Activated naive CD4-positive, alpha-beta T cell treated with anti-CD3 and anti-CD28 coated beads, Interleukin-2, amount 50 U/mL, for 24 hours (primary cell): ENCODE data around the gene ACTL8.

Source experiments
- H3K27ac Mint-ChIP-seq: one replicate; pipeline ENCODE4 v1.8.0; 2021; ENCODE audit warnings: mild to moderate bottlenecking, mixed read lengths
- H3K27me3 Mint-ChIP-seq: one replicate; pipeline ENCODE4 v1.8.0; 2021; ENCODE audit warnings: mixed read lengths
- H3K36me3 Mint-ChIP-seq: one replicate; pipeline ENCODE4 v1.8.0; 2021; ENCODE audit warnings: mixed read lengths
- H3K4me1 Mint-ChIP-seq: one replicate; pipeline ENCODE4 v1.8.0; 2021; ENCODE audit warnings: mixed read lengths
- H3K4me3 Mint-ChIP-seq: one replicate; pipeline ENCODE4 v1.8.0; 2021; ENCODE audit warnings: mild to moderate bottlenecking, mixed read lengths
- H3K9me3 Mint-ChIP-seq: one replicate; pipeline ENCODE4 v1.8.0; 2021; ENCODE audit warnings: mixed read lengths

Gene ACTL8

DNA sequence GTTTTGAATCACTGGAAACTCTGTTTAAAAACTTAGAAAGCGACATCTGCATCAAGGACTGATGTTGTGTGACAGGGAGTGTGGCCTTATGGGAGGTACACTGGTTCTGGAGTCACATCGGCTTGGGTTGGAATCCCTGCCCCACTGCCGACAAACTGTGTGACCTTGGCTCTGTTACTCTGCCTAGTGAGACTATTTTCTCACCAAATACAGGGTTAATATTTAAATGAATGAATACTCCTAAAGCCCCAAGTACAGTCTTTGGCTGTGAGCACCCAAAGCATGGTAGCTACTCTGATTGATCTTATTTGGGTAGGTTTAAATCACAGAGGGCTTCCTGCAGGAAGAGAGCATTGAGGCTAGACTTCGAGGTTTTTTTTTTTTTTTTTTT, 102.0 kb downstream of the ACTL8 start:
- Mint-ChIP-seq H3K4me3 (no peak overlapping the region), H3K4me1 (no peaks in the 10 kb centered on the region), H3K27me3 (peaks cover 3% of the 10 kb centered on the region), H3K27ac (no peak overlapping the region), H3K36me3 (no peaks in the 10 kb centered on the region), H3K9me3 (no peaks in the 10 kb centered on the region)

DNA sequence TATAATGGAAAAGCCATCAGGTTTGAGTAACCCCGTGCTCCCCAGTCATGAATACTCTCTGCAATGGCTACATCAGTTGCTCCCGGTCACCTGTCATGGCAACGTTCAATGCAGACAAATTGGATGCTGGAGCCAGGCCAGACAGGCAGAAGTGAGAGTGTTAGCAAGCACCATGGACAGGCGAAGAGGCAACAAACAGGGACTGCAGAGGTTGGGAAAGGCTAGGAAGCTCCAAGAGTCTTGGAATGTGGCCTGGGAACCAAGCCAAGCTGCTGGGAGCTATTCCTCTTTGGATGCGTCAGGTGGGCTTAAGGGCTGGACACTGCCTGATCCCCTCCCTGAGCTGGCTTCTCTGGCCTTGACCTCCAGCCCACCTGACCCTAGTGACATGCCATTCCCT, 102.9 kb downstream of the ACTL8 start:
- Mint-ChIP-seq H3K4me3 (no peak overlapping the region), H3K27me3 (peaks cover 3% of the 10 kb centered on the region), H3K4me1 (no peaks in the 10 kb centered on the region), H3K36me3 (no peaks in the 10 kb centered on the region), H3K9me3 (no peaks in the 10 kb centered on the region), H3K27ac (no peak overlapping the region)

DNA sequence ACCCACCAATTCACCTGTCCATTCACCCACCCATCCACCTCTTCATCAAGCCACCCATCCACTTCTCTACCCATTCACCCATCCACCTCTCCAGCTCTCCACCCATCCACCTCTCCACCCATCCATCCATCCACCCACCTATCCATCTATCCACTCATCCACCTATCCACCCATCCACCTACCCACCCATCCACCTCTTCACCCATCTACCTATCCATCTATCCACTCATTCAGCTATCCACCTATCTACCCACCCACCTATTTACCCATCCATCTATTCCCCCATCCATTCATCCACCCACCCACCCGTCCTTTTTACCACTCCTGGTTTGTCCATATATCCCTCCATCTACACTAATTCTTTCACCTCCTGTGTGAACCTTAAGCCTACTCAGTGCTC, 105.7 kb downstream of the ACTL8 start:
- Mint-ChIP-seq H3K27ac (no peak overlapping the region), H3K4me1 (no peaks in the 10 kb centered on the region), H3K36me3 (no peaks in the 10 kb centered on the region), H3K4me3 (no peak overlapping the region), H3K27me3 (peaks cover 3% of the 10 kb centered on the region), H3K9me3 (no peaks in the 10 kb centered on the region)

DNA sequence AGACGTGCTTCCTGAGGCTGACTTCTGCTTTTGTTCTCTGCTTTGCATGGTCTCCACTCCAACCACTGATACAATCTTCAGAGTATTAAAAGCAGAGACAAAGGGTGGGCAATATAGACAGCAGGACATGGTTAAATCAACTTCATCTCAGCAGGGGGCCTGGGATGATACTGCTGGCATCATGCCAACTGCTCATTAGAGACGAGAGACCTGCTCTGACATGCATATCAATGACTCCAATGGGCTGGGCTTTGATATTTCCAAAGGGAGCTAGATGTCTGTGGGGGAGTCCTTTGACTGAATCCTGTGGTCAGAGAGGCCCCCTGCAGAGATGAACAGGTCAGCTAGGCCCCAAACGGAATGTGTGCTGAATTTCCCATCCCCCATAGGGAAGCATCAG, 106.6 kb downstream of the ACTL8 start:
- Mint-ChIP-seq H3K36me3 (no peaks in the 10 kb centered on the region), H3K27ac (no peak overlapping the region), H3K4me1 (no peaks in the 10 kb centered on the region), H3K27me3 (peaks cover 2% of the 10 kb centered on the region), H3K9me3 (no peaks in the 10 kb centered on the region), H3K4me3 (no peak overlapping the region)

DNA sequence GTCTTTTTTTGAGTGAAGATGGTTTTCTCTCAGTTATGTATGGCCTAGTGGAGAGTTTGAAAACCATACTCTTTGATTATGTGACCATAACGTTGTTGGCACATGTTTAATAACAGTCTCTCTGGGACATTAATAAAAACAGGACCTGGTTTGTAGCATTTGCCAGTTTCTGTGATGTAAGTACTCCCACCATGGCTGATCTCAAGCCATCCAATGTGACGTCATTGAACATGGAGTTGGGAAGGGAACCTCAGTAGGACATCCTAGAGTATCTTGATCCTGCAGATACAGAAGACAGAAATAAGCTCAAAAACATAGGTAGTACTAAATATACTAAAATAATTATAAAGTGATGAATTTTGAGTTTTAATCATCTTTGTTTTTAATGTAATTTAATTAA, 107.0 kb downstream of the ACTL8 start:
- Mint-ChIP-seq H3K4me3 (no peak overlapping the region), H3K36me3 (no peaks in the 10 kb centered on the region), H3K4me1 (no peaks in the 10 kb centered on the region), H3K27ac (no peak overlapping the region), H3K27me3 (peaks cover 2% of the 10 kb centered on the region), H3K9me3 (peaks cover under 1% of the 10 kb centered on the region)

DNA sequence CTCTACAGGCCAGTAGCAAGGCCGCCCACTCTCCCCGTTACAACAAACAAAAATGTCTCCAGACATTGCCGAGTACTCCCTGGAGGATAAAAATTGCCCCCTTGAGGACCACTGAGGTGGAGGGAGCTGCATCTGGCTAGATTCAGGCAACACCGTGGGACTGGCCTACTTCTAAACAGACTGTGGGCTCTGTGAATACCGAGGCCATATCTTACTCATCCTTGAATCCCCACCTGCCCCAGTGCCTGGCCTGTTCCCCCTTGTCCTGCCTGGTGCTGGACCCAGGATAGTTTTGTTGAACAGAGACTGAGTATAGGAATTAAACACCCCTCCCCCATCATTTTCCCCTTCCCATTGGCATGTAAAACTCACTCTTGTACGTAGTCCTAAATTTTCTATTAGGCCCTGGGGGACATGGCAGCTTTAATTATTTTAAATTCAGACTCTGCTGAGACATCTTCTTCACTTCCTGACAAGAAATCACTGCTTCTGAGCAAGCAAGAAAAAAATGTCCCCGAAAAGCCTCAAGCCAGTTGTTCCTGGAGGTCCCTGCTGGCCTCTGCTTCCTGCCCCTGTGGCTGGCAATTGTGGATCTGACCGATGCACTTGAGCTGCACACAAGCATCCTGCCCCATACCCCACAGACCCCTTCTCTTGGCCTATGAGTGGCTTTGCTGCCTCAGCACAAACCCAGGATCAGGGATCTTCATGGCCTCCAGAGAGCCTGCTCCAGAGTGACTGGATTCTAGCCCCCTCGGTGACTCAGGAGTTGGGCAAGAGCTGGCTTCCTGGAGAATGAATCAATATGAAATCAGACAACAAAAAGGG, 111.0 kb downstream of the ACTL8 start:
- no peaks in the 10 kb centered on the region for H3K36me3 Mint-ChIP-seq
- H3K4me1 Mint-ChIP-seq: no peaks in the 10 kb centered on the region
- H3K27ac Mint-ChIP-seq: no peak overlapping the region
- no peak overlapping the region for H3K4me3 Mint-ChIP-seq
- H3K27me3 Mint-ChIP-seq: peaks cover under 1% of the 10 kb centered on the region
- H3K9me3 Mint-ChIP-seq: peaks cover 12% of the 10 kb centered on the region

DNA sequence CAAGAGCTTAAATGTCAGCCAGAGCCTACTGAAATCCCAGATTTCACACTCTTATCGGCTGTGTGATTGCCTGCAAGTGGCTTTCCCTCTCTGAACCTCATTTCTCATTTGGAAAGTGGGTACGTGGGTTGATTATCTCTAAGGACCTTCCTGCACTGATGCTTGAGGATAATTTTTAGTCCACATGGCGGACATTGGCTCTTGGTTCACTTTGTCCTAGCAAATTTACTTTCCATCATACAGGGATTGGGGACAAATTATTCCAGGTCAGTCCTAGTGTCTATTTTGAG, 111.6 kb downstream of the ACTL8 start:
- Mint-ChIP-seq H3K9me3 (peaks cover 12% of the 10 kb centered on the region), H3K4me3 (no peak overlapping the region), H3K36me3 (no peaks in the 10 kb centered on the region), H3K27me3 (peaks cover 1% of the 10 kb centered on the region), H3K4me1 (no peaks in the 10 kb centered on the region), H3K27ac (no peak overlapping the region)

DNA sequence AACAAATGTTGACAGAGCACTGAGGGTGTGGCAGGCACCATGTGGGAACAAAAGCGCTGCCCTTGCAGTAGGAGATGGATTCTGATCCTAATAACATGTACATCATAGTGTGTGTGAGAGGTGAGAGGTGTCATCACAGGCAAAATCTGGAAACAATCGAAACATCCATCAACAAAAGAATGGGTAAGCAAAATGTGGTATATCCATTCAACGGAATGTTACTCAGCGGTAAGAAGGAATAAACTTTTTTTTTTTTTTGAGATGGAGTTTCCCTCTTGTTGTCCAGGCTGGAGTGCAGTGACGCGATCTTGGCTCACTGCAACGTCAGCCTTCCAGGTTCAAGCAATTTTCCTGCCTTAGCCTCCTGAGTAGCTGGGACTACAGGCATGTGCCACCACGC, 112.3 kb downstream of the ACTL8 start:
- Mint-ChIP-seq H3K9me3 (peaks cover 12% of the 10 kb centered on the region), H3K27ac (no peak overlapping the region)

DNA sequence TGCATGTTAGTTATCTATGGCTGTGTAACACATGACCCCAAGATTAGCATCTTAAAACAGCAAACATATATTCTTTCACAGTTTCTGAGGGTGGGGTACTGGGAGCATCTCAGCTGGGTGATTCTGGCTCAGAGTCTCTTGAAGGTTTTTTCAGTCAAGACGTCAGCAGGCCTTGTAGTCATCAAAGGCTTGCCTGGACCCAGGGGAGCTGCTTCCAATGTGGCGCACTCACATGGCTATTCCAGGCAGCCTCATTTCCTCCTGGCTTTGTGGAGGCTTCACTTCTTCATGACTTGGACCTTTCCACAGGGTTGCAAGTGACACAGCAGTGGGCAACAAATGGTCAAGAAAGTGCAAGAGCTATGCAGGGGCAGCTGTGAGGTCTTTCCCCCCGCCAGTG, 114.7 kb downstream of the ACTL8 start:
- peaks cover 12% of the 10 kb centered on the region for H3K9me3 Mint-ChIP-seq

More for the DNA sequence above, 112.3 kb downstream of the ACTL8 start:
- Mint-ChIP-seq H3K4me3 (no peak overlapping the region), H3K27me3 (peaks cover 1% of the 10 kb centered on the region), H3K36me3 (no peaks in the 10 kb centered on the region), H3K4me1 (no peaks in the 10 kb centered on the region)

DNA sequence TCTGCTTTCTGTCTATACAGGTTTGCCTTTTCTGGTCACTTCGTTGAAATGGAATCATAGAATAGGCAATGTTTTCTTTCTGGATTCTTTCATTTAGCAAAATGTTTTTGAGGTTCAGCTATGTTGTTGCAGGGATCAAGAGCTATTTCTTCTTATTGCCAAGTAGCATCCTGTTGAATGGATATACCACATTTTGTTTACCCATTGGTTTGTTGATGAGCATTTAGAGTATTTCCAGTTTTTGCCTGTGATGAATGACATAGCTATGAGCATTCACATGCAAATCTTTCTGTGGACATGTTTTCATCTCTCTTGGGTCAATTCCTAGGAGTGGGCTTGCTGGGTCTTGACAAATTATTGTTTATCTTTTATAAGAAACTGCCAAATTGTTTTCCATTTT, 115.5 kb downstream of the ACTL8 start:
- H3K4me3 Mint-ChIP-seq: no peak overlapping the region

More for the DNA sequence above, 114.7 kb downstream of the ACTL8 start:
- Mint-ChIP-seq H3K27me3 (peaks cover 1% of the 10 kb centered on the region), H3K27ac (no peak overlapping the region), H3K4me3 (no peak overlapping the region), H3K4me1 (no peaks in the 10 kb centered on the region), H3K36me3 (no peaks in the 10 kb centered on the region)

DNA sequence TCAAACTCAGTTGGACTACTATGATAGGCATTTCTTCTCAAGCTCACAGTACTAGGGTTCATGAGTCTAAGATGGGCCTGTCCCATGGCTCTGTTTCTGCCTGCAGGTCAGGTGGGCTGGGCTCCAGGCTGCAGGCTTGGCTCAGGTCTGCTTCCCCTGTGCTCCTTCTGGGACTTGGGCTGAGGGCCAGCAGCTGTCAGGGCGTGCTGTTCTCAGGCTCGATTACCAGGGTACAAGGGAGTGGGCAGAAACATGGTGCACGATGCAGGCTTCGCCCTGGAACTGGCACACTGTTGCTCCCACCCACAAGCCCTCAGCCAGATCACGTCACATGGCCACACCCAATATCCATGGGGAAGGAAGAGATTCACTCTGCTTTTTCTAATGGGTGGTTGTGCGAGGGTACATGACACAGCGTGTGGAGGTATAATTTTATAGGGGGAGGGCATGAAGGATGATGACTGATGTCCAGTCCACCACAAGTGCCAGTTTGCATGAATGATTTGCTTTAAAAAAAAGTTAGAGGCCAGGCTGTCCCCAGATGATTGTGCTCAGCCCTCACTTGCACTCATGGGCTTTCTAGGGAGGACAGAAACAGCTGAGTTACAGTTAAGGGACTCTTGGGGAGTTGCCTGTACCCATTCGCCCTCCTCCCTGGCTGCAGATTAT, 118.0 kb downstream of the ACTL8 start:
- Mint-ChIP-seq H3K9me3 (peaks cover 8% of the 10 kb centered on the region), H3K36me3 (no peaks in the 10 kb centered on the region), H3K27ac (no peak overlapping the region), H3K4me3 (no peak overlapping the region), H3K27me3 (peaks cover 1% of the 10 kb centered on the region), H3K4me1 (no peaks in the 10 kb centered on the region)

More for the DNA sequence above, 115.5 kb downstream of the ACTL8 start:
- no peaks in the 10 kb centered on the region for H3K36me3 Mint-ChIP-seq
- no peak overlapping the region for H3K27ac Mint-ChIP-seq
- H3K9me3 Mint-ChIP-seq: peaks cover 12% of the 10 kb centered on the region
- no peaks in the 10 kb centered on the region for H3K4me1 Mint-ChIP-seq
- peaks cover 1% of the 10 kb centered on the region for H3K27me3 Mint-ChIP-seq

DNA sequence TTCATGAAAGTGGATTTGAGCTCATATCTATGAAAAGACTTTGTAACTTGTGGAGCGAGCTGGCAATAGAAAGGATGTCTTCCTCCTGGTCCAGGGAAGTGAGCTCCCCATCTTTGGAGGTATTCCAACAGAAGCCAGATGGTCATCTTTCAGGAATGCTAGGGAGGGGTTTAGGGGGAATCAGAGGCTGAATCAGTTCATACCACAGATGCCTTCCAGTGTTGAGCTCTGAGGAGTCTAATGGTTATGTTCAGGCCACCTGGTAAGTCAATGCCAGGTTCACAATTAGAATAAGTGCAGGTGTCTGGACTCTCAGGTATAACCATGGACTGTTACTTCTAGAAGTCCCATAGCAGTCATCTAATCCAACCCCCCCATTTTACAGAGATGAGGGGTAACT, 119.1 kb downstream of the ACTL8 start:
- Mint-ChIP-seq H3K4me1 (no peaks in the 10 kb centered on the region), H3K4me3 (no peak overlapping the region), H3K27ac (no peak overlapping the region), H3K9me3 (peaks cover 8% of the 10 kb centered on the region), H3K36me3 (no peaks in the 10 kb centered on the region), H3K27me3 (peaks cover 1% of the 10 kb centered on the region)

DNA sequence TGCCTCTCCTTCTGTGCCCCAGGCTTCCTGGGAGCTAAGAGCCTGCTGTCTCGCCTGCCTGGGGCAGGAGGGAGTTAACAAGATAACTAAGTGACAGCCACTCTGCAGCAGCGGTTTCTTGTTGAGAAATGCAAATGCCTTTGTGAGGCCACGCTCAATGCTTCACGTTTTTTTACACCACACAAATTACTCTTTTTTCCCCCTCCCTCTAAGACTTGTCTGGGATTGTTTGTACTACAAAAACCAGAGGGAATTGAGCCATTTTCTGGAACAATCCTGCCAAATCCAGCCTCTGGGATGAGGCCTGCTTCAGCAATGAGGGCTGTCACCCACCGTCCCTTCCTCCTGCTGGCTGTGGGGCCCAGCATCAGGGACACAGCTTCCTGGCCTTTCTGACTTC, 119.6 kb downstream of the ACTL8 start:
- peaks cover 8% of the 10 kb centered on the region for H3K9me3 Mint-ChIP-seq
- H3K27me3 Mint-ChIP-seq: peaks cover 1% of the 10 kb centered on the region
- no peak overlapping the region for H3K27ac Mint-ChIP-seq
- H3K4me3 Mint-ChIP-seq: no peak overlapping the region
- H3K36me3 Mint-ChIP-seq: no peaks in the 10 kb centered on the region
- no peaks in the 10 kb centered on the region for H3K4me1 Mint-ChIP-seq

DNA sequence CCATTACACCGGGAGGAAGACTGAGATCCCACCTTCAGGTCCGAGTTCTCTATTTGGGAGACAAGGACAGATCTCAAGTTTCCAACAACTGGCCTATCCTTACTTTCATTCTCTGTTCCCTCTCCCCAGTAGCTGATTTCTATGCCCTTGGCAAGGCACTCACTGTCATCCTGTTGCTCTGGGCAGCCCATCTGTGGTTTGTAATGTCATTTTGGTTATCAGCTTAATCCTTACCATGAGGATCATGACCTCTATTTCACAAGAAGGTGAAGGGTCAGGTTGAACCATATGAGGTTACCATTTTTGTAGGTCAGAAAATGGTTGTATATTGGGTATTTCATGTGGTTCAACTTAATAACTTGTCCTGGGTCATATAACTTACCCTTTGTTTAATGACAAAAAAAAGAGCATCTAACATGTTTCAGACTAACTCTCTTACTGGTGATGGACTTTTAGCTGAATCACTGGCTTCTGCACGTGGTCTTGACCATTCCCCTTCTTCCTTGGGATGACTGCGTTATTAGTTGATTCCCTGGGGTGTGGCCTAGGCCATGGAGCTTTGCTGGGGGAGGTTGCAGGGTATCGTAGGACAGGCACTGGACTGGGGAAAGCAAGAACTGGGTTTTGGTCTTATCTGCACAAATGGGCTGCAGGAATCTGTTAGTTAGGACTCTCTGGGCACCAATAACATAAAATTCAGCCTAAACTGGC, 120.2 kb downstream of the ACTL8 start:
- no peak overlapping the region for H3K4me3 Mint-ChIP-seq
- peaks cover 8% of the 10 kb centered on the region for H3K9me3 Mint-ChIP-seq
- H3K27me3 Mint-ChIP-seq: peaks cover 1% of the 10 kb centered on the region
- H3K36me3 Mint-ChIP-seq: no peaks in the 10 kb centered on the region
- no peak overlapping the region for H3K27ac Mint-ChIP-seq
- H3K4me1 Mint-ChIP-seq: no peaks in the 10 kb centered on the region

DNA sequence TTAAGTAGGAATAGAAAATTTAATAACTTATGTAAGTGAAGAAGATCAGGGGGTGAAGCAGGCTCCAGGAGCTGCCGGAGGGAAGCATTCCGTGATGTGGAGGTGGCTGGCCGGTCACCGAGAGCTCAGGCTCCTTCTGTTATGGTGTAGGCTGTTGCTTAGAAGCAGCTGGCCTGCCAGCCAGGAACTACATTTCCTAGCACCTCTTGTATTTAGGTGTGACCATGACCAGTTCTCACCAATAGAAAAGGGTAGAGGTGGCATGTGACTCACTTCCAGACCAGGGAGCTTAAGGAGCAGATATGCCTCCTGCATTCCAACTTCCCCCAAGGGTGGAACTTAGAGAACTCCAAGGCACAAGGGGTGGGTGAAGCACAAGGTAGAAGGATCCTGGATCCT, 120.7 kb downstream of the ACTL8 start:
- H3K4me3 Mint-ChIP-seq: no peak overlapping the region
- peaks cover 1% of the 10 kb centered on the region for H3K27me3 Mint-ChIP-seq
- H3K27ac Mint-ChIP-seq: no peak overlapping the region
- H3K36me3 Mint-ChIP-seq: no peaks in the 10 kb centered on the region
- H3K9me3 Mint-ChIP-seq: peaks cover 2% of the 10 kb centered on the region
- no peaks in the 10 kb centered on the region for H3K4me1 Mint-ChIP-seq
